GM18498 (cell line): Measurements from ENCODE around the gene GPC5.
"Not testable (repeated sequence)": the region's sequence is repeated elsewhere in the genome, so short reads cannot be mapped to it uniquely, and the experiment has no call there.

ENCODE experiments used
- ATAC-seq: cut with Tn5 transposase; IDR thresholded peaks from one replicate; pipeline ENCODE4 v1.9.1; 2021; ENCODE audit warnings: mild to moderate bottlenecking, moderate library complexity; ENCODE audit not compliant: unreplicated experiment

GPC5 gene

GRCh38 chr13:91368676-91369440 is 29.6 kb upstream of the GPC5 start:
- ATAC-seq, result no peak

DNA sequence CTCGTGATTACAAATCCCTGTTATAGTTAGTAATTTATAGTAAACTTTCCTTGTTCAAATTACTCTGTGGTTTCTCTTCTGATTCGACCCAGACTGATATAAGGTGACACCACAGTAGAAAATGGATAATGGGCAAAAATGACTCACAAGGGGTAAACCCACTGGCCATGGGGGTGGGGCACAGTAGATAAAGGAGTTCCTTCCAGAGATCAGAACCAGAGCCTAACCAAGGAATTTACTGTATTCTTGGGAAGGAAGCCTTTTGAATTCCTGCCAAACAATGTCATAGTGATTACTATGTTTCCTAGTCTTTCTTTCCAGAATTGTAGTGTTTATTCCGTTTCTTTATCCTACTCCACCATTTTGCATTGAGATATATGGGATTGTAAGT is 29.0 kb upstream of the GPC5 start:
- ATAC-seq, result no peak

- ATAC-seq, result no peak
Measured at GRCh38 chr13:91370501-91370900, 27.9 kb upstream of the GPC5 start.

- ATAC-seq, result no peak
Measured at GRCh38 chr13:91372911-91373310, 25.5 kb upstream of the GPC5 start.

- ATAC-seq, result peak; percentile 98
Measured at GRCh38 chr13:91375116-91375729, 23.2 kb upstream of the GPC5 start.

GRCh38 chr13:91381371-91381770 is 17.1 kb upstream of the GPC5 start:
- ATAC-seq, result peak; percentile 71

DNA sequence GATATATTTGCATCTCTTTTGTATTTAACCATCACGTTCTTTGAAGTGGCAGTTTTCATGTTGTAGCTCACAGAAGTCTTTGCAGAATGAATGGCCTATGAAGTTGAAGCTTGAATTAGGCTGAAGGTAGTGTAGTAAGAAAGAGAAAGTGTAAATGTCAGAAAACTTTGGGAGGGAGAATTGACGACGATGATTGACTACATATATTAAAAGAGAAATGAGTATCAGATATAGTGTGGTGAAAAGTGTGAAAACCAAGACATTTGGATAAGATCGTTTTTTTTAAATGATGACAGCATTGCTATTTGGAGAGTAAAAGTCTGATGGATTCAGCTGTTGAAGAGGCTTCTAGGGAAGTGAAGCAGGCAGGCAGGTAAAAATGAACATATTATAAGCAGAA is 14.6 kb upstream of the GPC5 start:
- ATAC-seq, result no peak

GRCh38 chr13:91384896-91385295 is 13.5 kb upstream of the GPC5 start:
- ATAC-seq, result no peak

DNA sequence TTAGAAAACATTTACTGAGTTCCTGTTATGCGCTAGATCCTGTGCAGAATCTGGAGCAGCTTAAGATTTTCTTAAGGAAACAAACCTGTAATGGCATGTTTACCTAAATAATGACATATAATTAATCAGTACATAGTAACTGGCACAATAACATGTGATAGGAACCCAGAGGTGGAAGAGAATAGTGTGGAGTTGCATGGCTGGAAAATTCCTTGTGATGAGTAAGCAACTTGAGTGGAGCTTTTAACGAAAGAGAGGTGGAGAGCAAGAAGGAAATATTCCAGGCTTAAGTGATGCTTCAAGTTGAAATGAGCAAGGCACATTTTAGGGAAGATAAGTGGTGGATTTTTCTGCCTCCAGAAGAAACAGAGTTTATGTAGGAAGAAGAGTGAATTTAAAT is 9.2 kb upstream of the GPC5 start:
- no peak for ATAC-seq

DNA sequence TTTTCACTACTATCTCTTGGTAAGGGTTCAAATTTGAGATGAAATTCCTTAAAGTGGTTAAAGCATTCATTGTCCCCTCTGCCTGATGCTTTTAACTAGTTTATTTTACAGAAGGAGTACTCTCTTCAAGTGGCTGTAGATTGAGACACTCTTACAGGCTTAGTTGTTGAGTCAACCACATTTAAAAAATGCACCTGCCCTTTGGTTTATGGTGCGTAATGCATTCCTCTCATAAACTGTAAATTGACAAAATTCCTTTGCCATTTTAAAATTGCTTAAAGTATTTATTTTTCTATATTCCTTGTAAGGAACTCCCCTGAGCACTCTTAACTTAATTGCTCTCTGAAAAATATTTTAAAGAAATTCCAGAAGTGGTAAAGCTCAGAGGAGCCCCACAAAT is 826 bp upstream of the GPC5 start:
- no peak for ATAC-seq

DNA sequence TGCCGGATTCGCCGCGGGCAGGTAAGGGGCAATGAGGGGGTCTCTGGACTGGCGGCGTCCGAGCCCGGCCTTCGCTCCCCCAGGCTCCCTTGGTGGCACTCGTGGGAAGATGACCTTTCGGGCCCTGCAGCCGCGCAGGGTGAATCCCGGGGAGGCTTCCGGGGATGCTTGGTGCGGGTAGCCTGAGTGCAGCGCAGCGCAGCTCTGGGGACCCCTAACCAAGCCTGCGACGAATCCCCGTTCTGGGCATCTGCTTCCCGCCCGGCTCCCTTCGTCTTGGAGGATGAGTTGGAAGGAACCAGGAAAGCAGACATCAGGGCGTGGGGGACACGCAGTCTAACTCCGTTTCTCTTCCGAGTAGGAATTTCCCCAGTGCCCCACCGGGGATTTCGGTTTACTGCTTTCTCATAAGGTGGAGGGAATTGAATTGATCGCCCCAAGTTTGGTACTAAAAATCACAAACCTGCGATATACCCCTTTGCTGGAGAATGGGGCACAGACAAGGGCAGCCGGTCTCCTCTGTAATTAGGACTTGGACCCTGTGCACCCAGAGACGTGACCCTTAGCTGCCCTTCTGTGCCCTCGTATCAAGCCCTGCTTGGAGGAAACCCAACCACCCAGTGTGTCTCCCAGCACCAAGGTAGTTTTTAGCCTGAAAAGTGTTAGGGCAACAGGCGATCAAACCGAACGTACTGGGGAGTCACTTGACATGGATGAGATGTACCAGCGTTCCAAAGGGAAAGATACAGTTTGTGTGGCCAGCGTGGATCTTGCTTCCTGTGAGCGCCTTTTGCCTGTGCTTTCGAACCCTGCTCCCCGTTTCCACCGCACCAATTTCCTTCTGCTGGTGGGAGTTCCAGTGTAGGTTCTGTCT is 1.0 kb downstream of the GPC5 start:
- ATAC-seq, result peak; percentile 6

GRCh38 chr13:91400063-91400399 is 1.6 kb downstream of the GPC5 start:
- ATAC-seq, result no peak

- ATAC-seq, result no peak
Measured at GRCh38 chr13:91400671-91401070, 2.2 kb downstream of the GPC5 start.

GRCh38 chr13:91401920-91402319 is 3.5 kb downstream of the GPC5 start:
- ATAC-seq, result no peak

DNA sequence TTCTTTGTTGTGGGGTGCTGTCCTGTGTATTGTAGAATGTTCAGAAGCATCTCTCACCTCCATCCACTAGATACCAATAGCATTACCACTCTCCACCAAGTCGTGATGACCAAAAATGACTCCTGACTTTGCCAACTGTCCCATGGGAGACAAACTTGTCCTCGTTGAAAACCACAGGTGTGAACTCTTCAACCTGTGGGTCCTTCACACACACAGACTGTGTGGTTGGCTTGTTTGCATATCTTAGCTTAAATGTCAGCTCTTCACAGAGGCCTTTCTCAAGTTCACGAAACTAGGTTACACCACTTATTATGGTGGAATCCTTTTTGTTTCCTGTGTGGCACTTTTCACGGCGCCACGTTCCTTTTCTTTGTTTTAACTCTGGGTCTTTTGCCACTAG is 6.8 kb downstream of the GPC5 start:
- ATAC-seq, result peak; percentile 84

- peak; percentile 68 for ATAC-seq
Measured at GRCh38 chr13:91406619-91407018, 8.2 kb downstream of the GPC5 start.

GRCh38 chr13:91408971-91409370 is 10.6 kb downstream of the GPC5 start:
- ATAC-seq, result no peak

DNA sequence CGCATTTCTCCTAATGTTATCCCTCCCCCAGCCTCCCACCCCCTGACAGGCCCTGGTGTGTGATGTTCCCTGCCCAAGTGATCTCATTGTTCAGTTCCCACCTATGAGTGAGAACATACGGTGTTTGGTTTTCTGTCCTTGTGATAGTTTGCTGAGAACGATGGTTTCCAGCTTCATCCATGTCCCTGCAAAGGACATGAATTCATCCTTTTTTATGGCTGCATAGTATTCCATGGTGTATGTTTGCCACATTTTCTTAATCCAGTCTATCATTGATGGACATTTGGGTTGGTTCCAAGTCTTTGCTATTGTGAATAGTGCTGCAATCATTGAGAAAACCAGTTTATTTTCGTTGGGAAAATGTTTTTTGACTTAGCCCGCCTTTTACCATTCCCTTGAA is 18.2 kb downstream of the GPC5 start:
- ATAC-seq, result not testable (repeated sequence)

DNA sequence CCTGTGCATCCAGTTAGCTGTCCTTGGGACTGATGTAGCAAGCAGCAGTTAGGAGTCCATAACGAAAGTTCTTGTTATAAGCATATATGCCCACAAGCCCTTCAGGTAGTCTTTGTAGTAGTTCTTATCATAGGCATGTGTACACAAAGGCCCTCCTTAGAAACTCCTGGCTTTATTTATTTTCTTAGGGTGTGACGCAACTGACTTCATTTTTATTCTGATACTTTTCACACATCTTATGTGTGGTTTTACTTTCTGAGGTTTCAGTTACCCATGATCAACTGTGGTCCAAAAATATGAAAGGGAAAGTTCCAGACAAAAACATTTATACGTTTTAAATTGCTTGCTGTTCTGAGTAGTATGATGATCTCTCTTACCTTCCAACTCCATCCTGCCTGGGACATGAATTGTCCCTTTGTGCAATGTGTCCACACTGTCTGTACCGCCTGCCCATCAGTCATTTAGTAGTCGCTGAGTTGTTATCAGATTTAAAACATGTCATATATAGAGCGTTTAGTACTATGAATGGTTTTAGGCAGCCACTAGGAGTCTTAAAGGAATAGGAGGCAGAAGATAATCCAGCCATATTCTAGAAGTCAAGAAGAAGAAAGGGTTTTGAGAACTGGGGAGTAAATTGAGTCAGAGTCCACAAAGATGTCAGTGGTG is 19.4 kb downstream of the GPC5 start:
- peak; percentile 73 for ATAC-seq

GRCh38 chr13:91426913-91427312 is 28.5 kb downstream of the GPC5 start:
- ATAC-seq, result no peak

GRCh38 chr13:91438674-91439073 is 40.3 kb downstream of the GPC5 start:
- ATAC-seq, result not testable (repeated sequence)
